SKM-1 (cell line): Measurements from ENCODE around the gene ABCB9.

Source experiments
- DNase-seq: peaks from one replicate; lab custom pipeline; 2025; ENCODE audit not compliant: unreplicated experiment; lab: John Stamatoyannopoulos, UW

The ABCB9 gene

DNA sequence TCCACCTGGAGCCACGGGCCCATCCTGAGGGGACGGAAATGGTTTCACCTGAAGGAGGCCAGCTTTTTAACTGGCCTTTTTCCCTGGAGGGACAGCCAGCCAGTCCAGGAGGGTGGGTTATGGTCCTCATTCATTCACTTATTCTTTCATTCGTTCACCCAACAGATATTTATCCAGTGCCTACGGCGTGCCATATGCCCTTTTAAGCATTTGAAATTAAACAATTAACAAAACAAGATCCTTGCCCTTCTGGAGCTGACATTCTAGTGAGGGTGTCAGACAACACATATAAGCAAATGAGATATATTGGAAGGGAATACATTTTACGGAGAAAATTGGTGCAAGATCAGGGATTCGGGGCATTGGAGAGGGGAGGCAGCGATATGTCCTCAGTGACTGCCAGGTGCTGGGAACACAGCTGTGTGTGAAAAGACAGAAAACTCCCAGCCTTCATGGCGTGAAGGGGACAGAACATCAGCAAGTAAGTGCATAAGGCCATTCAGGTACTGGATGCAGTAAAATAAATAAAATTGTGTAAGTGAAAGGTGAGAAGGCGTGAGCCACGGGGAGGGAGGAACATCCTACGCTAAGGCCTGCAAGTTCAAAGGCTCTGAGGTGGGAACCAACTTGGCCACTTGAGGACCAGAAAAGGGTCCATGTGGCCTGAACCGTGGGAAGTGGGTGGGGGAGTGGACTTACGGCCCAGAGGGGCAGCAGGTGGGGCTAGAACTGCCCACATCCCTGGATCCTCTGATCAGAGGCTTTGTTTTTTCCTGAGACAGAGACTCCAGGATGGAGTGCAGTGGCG lies 684 bp upstream of the ABCB9 start:
- no peak for DNase-seq

DNA sequence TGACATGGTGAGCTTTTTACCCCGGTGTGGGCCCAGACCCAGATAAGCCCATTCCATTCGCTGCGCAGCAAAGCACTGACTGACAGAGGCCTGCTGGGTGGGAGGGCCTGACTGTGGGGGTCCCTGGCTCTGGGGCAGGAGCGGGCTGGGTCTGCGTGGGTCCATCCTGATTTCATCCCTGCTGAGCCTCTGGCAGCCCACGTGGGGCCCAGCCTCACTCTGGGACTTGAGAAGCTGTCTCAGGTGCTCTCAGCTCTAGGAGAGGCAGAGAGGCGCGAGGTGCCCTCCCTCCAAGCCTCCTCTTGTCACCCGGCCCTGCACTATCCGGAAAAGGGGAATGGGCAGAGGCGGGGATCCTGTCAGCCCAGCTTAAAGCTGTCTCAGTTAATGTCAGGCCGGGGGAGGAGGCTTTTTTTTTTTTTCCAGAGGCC lies 927 bp downstream of the ABCB9 start:
- no peak for DNase-seq

GRCh38 chr12:122964439-122965257 lies 1.6 kb downstream of the ABCB9 start:
- DNase-seq = no peak

- no peak for DNase-seq
Observed at GRCh38 chr12:122963941-122964265, 2.4 kb downstream of the ABCB9 start.

GRCh38 chr12:122961531-122962329 lies 4.5 kb downstream of the ABCB9 start:
- no peak for DNase-seq

- no peak for DNase-seq
Observed at GRCh38 chr12:122960193-122960569, 6.1 kb downstream of the ABCB9 start.

DNA sequence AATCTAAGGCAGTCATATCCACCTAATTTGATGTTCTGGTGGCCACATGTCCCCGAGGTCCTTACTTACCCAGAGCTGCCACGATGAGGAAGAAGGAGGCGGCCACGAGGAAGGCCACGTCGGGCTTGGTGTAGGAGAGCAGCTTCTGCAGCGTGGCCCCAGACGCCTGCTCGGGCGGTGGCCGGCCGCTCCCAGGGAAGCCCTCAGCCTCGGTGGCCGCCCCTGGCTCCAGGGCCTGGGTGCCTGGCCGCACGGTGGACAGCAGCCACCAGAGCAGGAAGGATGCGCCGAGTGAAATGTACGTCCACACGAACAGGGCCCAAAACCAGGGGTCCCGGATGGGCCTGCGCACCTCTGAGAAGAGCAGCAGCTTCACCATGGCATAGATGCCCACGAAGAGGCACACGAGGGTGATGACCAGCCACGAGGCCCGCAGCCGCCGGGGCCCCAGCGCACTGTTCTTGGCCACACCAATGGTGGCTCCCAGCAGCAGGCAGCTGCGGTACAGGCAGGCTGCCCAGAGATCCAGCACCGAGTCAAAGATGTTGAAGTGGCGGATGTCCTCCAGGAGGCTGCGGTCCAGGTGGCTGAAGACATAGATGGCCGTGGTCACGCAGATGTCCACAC lies 6.6 kb downstream of the ABCB9 start:
- DNase-seq = no peak

- no peak for DNase-seq
Observed at GRCh38 chr12:122958198-122958888, 7.9 kb downstream of the ABCB9 start.

DNA sequence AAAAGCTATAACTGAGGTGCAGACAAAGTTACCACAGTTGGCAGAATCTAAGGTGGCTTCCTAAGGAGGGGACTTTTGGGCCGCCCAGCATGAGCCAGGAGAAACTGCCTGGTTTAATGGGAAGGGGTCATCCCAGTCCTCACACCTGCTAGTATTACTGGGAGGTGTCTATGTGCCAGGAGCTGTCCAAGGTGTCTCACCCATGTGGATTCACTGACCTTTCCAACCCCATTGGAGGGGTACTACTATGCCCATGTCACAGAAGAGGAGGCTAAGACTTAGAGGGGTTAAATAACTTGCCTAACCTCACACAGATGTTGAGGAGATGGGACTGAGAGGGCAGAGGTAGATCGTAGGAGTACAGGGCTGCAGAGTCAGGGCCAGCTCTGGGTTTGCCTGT lies 10.2 kb downstream of the ABCB9 start:
- no peak for DNase-seq

DNA sequence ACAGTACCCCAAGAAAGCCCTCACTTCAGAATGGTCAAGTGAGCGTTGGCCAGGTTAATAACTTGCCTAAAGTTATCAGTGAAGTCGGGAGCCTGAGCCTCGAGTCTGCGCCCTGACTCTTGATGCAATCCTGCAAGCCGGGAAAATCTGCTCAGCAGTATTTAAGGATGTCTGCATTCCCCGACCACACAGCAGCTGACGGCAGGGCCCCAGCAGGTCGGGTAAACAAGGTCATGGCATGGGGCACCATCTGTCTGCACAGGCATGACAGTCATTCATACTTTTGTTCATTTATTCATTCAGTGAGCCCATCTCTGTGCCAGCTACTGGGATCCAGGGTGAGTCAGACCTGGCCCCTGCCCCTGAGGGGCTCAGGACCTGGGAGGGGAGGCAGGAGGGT lies 11.1 kb downstream of the ABCB9 start:
- DNase-seq = no peak

DNA sequence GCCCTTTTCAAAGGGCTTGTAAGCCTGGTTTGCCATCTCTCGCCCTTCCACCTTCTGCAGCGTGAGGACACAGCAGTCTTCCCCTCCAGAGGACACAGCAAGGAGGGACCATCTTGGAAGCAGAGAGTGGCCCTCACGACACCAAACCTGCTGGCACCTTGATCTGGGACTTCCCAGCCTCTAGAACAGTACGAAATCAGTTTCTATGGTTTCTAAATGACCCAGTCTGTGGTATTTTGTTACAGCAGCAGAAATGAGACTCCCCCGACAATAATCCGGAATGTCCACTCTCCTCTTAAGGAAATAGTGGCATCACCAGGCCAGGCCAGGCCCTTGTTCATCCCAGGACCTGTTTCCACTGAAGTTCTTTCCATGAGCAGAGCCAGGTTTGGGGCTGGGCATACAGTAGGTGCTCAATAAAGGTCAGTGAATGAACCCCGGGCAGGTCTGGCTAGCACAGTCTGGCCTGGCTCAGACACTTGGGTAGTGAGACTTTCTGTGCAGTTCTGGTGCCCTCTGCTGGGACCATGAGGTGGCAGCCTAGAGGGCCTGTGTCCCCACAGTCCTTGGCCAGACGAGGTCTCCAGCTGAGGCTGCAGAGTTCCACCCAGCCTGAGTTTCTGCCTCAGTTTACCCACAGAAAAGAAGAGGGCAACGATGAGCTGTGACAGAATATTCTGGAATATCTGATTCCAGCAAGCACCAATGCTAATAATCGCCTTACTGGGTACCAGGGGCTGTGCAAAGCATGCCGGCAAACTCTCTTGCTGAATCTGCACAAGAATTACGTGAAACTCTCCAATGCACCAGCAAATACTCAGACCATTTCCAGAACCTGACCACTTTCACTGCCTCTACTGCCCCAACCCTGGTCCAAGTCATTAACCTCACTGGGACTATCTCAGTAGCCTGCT lies 14.0 kb downstream of the ABCB9 start:
- peak; percentile 1 for DNase-seq

GRCh38 chr12:122951406-122951805 lies 14.9 kb downstream of the ABCB9 start:
- no peak for DNase-seq

DNA sequence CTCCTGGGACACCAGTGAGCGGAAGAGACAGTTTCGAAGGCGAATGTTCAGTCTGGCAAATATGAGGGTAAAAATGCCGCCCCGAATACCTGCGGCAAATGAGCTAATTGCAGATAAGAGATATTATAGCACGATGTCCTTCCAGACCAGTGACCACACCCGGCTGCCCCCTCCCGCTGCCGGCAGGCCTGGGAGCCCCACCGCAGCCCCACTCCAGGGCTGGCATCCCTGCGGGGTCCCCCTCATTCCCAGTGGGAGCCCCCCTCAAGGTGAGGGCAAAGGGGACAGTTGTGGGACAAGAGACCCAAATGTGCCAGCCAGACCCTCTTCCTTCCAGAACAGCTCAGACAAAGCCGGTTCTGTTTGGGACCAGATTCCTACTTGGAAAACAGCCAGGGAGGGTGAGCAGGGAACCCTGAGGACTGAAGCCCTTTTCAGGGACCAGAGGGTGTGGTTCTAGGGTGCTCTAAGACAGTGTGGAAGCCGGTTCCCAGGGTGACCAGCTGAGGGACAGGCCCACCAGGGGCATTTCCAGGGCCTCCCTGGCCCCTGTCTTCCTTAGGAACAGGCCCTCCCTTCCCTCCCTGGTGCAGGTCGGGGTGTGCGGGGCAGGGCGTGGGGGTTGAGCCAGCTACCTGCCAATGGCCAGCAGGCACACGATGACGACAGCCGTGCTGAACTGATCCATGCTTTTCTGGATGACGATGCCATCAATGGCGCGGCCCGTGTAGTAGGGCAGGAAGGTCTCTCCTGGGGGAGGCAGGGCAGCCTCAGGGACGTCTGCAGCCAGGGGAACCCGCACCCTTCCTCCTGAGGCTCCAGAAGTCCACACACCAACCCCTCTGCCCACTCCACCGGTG lies 16.2 kb downstream of the ABCB9 start:
- DNase-seq = no peak

DNA sequence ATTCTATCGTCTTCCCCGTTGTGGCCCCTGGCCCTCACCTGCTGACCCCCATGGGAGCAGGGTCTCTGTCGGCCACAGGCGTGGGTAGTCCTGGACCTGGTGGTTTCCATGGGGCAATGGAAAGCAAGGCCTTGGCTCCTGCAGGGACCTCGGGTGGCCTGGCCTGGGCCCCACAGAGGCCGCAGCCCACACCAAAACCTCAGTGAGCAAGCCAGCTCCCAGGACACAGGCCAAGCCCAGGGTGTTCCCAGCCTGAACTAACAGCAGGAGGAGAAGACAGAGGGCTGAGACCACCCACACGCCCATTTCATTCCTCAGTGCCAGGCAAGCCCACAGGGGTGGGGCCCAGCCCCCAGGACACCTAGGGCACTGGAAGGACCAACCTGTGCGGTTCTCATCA lies 16.9 kb downstream of the ABCB9 start:
- DNase-seq = no peak

GRCh38 chr12:122948605-122949004 lies 17.7 kb downstream of the ABCB9 start:
- DNase-seq = no peak

DNA sequence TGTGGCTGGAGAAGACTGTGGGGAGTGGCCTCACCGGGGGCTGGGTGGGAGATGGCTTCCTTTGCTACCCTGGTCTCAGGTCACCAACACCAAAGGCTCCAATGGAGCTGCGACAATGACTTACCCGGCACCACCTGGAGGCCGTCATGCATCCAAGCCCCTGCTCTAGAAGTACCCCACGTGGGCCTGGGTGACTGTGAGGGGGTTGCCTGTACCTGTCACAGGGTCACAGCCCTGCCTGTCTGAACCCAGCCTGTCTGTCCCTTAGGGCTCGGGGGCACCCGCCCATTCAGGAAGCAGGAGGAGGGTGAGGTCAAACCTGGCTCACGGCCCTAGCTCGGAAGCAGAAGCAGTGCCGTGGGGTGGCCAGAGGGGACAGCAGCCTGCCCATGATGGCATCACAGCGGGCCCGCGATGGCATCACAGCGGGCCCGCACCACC lies 18.9 kb downstream of the ABCB9 start:
- DNase-seq = no peak

DNA sequence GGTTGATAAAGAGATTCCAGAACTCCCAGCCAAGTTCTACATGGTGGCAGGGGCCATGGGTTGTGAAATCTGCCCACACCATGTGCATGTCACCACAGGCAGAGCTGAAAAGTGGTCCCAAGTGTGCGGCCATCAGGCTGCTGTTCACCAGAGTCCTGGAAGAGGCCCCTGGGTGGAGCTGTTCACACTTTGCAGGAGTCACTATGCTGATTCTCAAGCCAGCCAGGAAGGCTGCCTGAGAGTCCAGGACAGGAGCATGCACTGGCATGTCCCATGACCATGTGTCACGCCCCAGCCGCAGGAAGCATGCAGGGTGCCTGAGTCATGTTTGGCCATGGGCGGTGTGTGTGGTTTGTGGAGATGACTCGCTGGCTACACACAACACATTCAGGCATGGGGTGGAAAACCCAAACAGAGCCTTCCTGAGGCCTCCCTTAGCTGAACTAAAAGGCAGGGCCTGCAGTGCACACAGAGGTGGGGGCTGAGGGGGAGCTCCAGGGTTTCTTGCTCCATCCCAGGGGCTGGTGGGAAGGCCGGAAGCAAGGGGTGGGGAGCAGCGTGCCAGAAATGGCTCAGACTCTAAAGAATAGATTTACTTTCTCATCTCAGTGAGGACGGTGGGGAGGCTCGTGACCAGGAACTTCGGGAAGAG lies 19.4 kb downstream of the ABCB9 start:
- DNase-seq = peak; percentile 9
